ENCODE measurements around the gene UROC1. TPM values are rescaled to one million over a fixed set of nuclear protein-coding genes. Genes with fewer than 3 reads are reported as not detected.
A peak's percentile ranks its signal among the peaks of the same experiment; 100 is the strongest.

The UROC1 gene
- total RNA-seq, 1 donor = not detected

- TF ChIP-seq, protein P1, sequence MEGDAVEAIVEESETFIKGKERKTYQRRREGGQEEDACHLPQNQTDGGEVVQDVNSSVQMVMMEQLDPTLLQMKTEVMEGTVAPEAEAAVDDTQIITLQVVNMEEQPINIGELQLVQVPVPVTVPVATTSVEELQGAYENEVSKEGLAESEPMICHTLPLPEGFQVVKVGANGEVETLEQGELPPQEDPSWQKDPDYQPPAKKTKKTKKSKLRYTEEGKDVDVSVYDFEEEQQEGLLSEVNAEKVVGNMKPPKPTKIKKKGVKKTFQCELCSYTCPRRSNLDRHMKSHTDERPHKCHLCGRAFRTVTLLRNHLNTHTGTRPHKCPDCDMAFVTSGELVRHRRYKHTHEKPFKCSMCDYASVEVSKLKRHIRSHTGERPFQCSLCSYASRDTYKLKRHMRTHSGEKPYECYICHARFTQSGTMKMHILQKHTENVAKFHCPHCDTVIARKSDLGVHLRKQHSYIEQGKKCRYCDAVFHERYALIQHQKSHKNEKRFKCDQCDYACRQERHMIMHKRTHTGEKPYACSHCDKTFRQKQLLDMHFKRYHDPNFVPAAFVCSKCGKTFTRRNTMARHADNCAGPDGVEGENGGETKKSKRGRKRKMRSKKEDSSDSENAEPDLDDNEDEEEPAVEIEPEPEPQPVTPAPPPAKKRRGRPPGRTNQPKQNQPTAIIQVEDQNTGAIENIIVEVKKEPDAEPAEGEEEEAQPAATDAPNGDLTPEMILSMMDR (IDR thresholded peaks at IDR 0.05; ENCODE audit: insufficient read depth, low read length) = no peak
- DNase-seq (ENCODE audit: low read depth) = no peak
Observed at GRCh38 chr3:126446791-126447190, 70.8 kb downstream of the UROC1 start.

DNA sequence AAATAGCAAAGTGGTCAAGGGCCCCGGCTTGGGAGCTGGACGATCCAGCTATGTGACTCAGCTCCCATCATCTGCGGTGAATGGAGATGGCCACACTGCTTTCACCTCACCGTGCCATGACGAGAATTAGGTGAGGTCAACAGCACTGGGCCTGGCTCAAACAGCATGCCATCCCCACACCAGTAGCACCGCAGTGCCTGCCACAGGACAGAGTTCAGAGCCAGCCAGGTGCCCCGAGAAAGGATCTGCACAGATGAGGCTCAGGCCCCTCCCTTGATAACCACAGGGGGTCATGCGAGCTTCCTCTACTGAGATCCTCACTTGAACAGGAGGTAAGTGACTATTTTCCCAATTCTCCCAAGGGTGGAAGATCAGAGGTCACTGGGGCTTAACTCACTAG, 71.3 kb downstream of the UROC1 start:
- no peak for DNase-seq (ENCODE audit: low read depth)
- TF ChIP-seq, protein P1 (IDR thresholded peaks at IDR 0.05; ENCODE audit: insufficient read depth, low read length) = no peak
- H3K4me3 ChIP-seq (ENCODE audit: low read depth, low read length) = no peak overlapping the region

More at GRCh38 chr3:126446791-126447190, 70.8 kb downstream of the UROC1 start:
- H3K4me3 ChIP-seq (ENCODE audit: low read depth, low read length) = no peak overlapping the region

- no peak overlapping the region for H3K4me3 ChIP-seq (ENCODE audit: low read depth, low read length)
- TF ChIP-seq, protein P1 (IDR thresholded peaks at IDR 0.05; ENCODE audit: insufficient read depth, low read length) = no peak
- no peak for DNase-seq (ENCODE audit: low read depth)
Observed at GRCh38 chr3:126445506-126445905, 72.1 kb downstream of the UROC1 start.

GRCh38 chr3:126442856-126443242, 74.7 kb downstream of the UROC1 start:
- TF ChIP-seq, protein P1 (IDR thresholded peaks at IDR 0.05; ENCODE audit: insufficient read depth, low read length) = no peak
- no peak overlapping the region for H3K4me3 ChIP-seq (ENCODE audit: low read depth, low read length)
- no peak for DNase-seq (ENCODE audit: low read depth)

GRCh38 chr3:126442094-126442855, 75.3 kb downstream of the UROC1 start:
- no peak overlapping the region for H3K4me3 ChIP-seq (ENCODE audit: low read depth, low read length)
- TF ChIP-seq, protein P1 (IDR thresholded peaks at IDR 0.05; ENCODE audit: insufficient read depth, low read length) = no peak
- peak; percentile 13 for DNase-seq (ENCODE audit: low read depth)

- TF ChIP-seq, protein P1 (IDR thresholded peaks at IDR 0.05; ENCODE audit: insufficient read depth, low read length) = no peak
- H3K4me3 ChIP-seq (ENCODE audit: low read depth, low read length) = no peak overlapping the region
- no peak for DNase-seq (ENCODE audit: low read depth)
Observed at GRCh38 chr3:126441256-126441880, 76.2 kb downstream of the UROC1 start.
